Measurements from ENCODE around the gene RB1.

GRCh38 chr13:48506092-48506701, 202.6 kb downstream of the RB1 start:
- TF ChIP-seq EZH2 (IDR thresholded peaks at IDR 0.05) (no peak), POLR2AphosphoS5 (IDR thresholded peaks at IDR 0.05; ENCODE audit: borderline replicate concordance, low read depth, low read length) (no peak), FOXP2 (optimal IDR thresholded peaks at IDR 0.05; ENCODE audit: control extremely low read depth, extremely low read length, insufficient read depth) (no peak)

All from SK-N-MC (cell line).